GM18867 (cell line): Measurements from ENCODE around the gene MCMBP.
"Not testable (repeated sequence)": the region's sequence is repeated elsewhere in the genome, so short reads cannot be mapped to it uniquely, and the experiment has no call there.

Experiments
- ATAC-seq: cut with Tn5 transposase; IDR thresholded peaks from one replicate; pipeline ENCODE4 v1.9.1; 2021; ENCODE audit warnings: mild to moderate bottlenecking, moderate library complexity; ENCODE audit not compliant: unreplicated experiment

MCMBP gene

GRCh38 chr10:119831656-119832055, 41.0 kb downstream of the MCMBP start:
- ATAC-seq, result no peak

DNA sequence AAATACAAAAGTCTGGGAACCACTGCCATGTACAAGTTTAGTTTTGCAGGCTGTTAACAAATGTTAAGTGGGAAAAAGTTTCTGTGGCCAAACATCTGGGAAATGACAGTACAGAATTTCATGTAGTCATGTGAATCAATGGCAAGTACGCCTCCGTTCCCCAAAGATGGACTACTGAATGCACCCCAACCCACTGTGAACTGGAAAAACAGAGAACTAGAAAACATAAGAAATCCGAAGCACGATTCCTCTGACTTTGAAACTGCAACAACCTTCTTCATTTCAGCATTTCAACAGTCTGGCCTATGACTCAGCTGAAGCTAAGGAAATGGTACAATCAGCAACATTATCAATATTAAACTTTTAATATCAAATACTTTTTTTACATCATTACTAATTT, 41.8 kb downstream of the MCMBP start:
- ATAC-seq, result no peak

- ATAC-seq, result no peak
These were observed 43.2 kb downstream of the MCMBP start for GRCh38 chr10:119829429-119829828.

DNA sequence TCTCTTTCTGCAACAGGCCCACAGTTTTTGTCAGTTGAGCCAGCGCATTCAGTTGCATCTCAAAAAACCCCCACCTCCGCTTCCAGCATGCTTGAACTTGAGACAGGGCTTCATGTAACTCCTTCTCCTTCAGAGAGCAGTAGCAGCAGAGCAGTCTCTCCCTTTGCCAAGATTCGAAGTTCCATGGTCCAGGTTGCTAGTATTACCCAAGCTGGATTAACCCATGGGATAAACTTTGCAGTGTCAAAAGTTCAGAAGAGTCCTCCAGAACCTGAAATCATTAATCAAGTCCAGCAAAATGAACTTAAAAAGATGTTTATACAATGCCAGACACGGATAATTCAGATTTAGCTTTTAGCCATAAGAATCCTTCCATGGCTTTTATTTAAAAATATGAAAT, 45.2 kb downstream of the MCMBP start:
- no peak for ATAC-seq

GRCh38 chr10:119826771-119827170, 45.9 kb downstream of the MCMBP start:
- no peak for ATAC-seq

DNA sequence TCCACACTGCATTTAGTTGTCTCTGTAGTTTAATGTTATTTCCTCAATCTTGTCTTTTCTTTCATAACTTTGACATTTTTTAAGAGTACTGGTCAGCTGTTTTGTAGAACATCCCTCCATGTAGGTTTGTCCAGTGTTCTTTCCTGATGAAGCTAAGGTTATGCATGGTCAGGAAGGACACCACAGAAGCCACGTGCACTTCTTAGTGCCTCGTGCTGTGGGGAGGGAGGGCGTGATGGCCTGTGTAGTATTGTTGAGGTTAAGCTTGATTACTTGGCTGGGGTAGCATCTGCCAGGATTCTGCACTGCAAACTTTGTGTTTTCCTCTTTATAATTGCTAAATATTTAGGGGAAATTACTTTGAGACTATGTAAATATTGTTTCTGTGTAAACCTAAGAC, 48.3 kb downstream of the MCMBP start:
- ATAC-seq, result no peak

DNA sequence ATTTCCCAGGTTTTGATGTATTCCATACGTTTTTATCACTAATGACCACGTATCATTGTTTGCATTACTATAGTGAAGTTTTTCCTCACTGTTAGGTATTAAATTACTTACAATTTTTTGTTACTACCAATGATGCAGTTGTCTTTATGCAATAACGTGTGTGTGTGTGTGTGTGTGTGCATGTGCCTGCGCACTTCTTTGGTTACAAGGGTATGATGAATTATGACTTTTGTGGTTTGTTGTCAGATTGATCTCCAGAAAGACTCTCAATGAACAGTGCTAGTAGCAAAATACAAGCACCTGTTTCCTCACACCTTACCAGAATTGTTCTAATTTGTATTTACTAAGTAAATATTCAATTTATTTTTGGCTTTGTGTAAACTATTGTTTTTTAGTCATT, 51.5 kb downstream of the MCMBP start:
- ATAC-seq, result no peak

DNA sequence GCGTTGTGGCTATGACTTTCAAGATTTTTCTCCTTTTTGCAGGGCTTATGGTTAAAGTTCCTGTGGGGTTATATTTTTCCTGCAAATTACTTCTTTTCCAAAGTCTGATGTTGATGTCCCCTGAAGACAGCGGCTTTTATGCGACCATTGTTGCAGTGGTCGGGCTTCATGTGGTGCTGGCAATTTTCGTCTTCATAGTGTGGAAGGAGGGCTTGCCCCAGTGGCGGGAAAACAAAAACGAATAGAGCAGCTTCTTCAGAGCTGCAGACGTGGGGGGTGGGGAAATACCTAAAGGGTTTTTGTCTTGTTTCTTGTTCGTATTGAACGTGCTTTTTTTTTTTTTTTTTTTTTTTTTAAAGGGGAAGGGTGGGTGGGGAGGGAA, 53.8 kb downstream of the MCMBP start:
- ATAC-seq, result no peak

GRCh38 chr10:119817991-119818888, 54.4 kb downstream of the MCMBP start:
- no peak for ATAC-seq

- no peak for ATAC-seq
These were observed 57.0 kb downstream of the MCMBP start for GRCh38 chr10:119815671-119816070.

GRCh38 chr10:119812684-119813083, 60.0 kb downstream of the MCMBP start:
- no peak for ATAC-seq

GRCh38 chr10:119811122-119811521, 61.5 kb downstream of the MCMBP start:
- no peak for ATAC-seq

GRCh38 chr10:119807960-119808697, 64.5 kb downstream of the MCMBP start:
- no peak for ATAC-seq

DNA sequence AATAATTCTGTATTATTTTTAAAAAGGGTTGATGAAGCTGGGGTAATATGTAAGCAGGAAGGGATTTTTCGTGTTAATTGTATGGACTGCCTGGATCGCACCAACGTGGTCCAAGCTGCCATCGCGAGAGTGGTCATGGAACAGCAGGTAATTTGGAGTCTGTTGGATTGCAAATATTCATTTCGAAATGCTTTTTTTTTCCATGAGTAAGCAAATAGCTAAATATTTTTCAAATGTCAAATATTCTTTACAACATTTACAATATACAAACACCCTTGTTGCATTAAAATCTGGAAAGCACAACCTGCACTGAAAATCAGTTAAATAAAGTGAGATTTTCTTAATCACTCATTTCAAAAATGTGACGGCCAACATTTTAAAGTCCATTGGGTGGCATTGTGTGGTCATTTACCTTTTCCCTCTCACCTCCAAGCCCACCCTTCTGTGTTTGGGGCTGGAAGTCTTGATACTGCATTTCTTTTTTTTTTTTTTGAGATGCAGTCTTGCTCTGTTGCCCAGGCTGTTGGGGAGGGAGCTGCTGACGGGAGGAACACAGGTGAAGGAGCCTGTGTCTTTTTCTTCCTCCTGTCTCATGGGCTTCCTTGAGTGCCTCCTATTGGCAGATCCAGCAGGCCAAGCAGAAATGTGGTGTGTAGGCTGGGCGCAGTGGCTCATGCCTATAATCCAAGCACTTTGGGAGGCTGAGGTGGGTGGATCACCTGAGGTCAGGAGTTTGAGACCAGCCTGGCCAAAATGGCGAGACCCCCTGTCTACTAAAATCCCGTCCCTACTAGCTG, 66.1 kb downstream of the MCMBP start:
- no peak for ATAC-seq

GRCh38 chr10:119805702-119806230, 66.9 kb downstream of the MCMBP start:
- ATAC-seq, result no peak

GRCh38 chr10:119803264-119803663, 69.4 kb downstream of the MCMBP start:
- ATAC-seq, result no peak

DNA sequence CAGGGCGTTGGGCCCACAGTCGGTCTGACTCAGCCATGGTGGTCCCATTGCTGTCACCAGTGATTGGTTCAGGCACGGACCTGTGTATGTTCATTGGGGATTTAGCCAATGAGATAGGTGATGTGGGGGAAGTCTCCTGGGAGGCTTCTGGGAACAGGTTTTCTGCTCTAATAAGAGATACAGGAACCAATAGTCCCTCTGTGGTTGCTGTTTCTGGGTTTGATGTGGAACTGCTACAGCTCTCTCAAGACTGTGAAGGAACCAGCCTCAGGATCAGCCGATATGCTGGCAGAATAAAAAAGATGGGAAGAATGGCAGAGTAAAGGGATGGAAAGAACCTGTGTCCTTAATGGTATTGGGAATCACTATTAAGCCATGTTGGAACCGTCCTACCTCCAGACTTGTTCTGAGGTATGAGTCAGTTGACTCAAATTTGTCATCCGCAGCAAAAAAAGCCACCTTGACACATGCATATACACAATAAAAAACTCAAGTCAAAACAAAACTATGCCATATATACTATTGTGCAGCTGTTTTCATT, 70.6 kb downstream of the MCMBP start:
- ATAC-seq, result no peak

- no peak for ATAC-seq
These were observed 71.5 kb downstream of the MCMBP start for GRCh38 chr10:119801176-119801575.

DNA sequence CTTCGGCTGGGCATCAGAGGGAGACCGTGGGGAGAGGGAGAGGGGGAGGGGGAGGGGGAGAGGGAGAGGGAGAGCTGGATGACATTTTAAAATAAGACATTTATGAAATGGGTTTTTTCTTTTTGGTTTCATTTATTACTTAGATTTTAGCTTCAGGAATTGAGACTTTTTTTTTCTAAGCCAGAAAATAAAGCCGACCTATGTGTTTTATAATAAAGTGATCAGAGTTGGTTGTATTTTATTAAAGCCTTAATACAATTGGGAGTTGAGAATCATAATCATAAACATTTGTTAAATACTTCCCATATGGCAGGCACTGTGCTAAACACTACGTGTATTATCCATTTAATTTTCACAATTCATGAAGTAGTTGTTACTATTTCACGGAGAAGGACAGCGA, 76.6 kb downstream of the MCMBP start:
- no peak for ATAC-seq

DNA sequence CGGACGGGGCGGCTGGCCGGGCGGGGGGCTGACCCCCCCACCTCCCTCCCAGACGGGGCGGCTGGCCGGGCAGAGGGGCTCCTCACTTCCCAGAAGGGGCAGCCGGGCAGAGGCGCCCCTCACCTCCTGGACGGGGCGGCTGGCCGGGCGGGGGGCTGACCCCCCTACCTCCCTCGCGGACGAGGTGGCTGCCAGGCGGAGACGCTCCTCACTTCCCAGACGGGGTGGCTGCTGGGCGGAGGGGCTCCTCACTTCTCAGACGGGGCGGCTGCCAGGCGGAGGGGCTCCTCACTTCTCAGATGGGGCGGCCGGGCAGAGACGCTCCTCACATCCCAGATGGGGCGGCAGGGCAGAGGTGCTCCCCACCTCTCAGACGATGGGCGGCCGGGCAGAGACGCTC, 77.5 kb downstream of the MCMBP start:
- ATAC-seq, result not testable (repeated sequence)
